ENCODE data around the gene CMTM3.
"Not testable (repeated sequence)": the region's sequence is repeated elsewhere in the genome, so short reads cannot be mapped to it uniquely, and the experiment has no call there.

CMTM3 gene

DNA sequence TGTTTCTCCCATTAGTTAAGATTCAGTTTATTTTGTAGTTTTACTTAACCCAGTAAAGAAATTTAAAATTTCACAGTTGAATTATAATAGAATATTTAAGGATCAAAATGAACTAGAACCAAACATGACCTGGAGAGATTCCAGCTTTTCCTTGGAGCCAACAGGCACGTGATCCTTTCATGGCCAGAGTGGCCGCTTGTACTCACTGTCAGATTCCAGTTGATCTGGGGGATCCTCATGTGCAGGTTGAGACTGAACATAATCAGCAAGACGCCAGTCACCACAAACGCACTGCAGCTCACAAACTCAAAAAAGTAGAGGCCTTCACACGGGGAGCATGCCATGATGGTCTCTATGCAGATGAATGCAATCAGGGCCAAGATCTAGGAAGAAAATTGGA, 31.7 kb downstream of the CMTM3 start:
- DNase-seq (ENCODE audit: low read depth), result no peak

DNA sequence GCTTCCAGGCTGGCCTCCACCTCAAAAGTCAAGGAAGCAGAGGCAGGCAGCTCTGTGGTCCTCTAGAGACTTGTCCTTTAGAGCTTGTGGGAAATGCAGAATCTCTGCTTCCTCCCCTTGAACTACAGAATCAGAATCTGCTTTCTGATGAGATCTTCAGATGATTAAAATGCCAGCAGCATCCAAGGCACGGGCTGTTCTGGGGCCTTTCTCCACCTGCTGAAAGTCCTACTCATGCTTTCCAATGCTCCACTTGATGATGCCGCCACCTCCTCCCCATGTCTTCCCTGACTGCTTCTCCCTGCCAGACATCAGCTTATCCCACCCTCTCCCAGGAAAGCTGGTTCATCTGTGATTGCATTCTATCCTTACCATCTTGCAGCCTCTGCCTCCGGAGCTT, 33.3 kb downstream of the CMTM3 start:
- no peak for DNase-seq (ENCODE audit: low read depth)

DNA sequence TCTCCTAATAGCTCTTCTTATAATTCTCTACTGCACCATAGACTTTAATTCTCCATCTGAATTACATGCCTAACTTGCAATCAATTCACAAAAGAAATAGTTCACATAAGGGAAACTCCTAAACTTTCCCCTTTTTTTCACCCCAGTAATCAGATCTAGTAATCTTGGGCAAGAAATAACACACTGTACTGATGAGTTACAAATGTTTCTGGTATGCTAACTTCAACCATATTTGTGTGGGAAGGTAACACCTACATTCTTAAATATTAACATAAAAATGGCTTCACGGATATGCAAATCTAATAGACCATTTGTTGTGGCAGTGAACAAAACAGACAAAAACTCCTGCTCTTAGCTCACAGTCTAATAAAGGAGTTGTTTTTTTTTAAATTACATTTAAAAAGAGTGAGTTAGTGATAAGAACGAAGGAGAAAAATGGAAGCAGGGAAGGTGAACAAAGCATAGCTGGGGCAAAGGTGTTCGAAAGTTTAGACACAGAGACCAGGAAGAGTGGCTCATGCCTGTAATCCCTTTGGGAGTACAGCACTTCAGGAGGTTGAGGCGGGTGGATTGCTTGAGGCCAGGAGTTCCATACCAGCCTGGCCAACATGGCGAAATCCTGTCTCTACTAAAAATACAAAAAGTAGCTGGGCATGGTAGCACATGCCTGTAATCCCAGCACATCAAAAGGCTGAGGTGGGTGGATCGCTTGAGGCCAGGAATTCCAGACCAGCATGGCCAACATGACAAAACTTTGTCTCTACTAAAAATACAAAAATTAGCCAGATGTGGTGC, 34.8 kb downstream of the CMTM3 start:
- DNase-seq (ENCODE audit: low read depth), result no peak

DNA sequence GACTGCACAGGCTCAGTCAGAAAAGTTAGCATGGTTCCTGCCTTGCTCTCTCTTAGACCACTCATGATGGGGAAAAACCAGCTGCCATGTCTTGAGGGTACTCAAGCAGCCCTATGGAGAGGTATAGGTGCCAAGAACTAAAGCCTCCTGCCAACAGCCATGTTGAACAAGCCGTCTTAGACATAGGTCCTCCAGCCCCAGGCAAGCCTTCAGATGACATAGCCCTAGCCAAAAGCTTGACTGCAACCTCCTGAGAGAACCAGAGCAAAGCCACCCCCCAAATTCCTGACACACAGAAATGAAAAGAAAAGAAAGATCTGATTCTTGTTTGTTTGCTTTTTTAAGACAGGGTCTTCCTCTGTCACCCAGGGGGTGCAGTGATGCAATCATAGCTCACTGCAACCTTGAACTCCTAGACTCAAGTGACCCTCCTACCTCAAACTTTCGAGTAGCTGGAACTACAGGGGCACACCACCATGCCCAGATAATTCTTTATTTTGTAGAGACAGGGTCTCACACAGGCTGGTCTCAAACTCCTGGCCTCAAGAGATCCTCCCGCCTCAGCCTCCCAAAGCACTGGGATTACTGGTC, 36.3 kb downstream of the CMTM3 start:
- no peak for DNase-seq (ENCODE audit: low read depth)

DNA sequence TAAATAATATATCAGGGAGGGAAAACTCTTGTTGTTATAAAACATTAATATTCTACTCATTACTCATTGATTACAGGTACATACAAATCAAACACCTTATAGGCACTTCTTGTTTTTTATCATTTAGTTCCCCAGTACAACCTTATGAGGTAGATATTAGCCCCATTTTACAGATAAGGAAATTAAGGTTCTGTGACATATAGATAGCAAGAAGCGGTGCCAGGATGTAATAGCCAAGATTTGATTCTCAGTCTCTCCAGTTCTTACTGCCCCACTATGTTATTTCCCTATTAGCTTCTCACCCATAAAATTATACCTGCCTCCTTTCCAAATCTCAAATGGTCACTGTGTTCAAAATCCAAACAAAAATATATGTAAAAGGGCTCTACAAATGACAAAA, 36.9 kb downstream of the CMTM3 start:
- DNase-seq (ENCODE audit: low read depth), result no peak

DNA sequence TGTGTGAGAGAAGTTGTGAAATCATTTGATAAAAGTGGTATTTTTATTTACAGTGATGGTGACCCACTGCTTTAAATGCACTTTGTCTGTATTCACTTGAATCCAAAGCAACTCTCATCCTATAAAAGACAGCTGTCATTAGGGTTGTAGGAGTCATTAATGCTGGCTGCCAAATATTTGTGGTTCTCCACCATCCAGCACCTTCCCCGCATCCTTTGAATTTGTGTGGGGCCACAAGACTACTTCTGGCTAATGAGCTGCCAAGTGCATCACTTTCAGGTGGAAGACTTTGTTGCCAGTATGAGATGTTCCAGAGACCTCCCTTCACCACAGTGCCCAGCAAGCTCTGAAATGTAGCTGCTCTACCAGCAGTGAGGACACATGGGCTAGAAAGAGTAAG, 43.4 kb downstream of the CMTM3 start:
- no peak for DNase-seq (ENCODE audit: low read depth)

DNA sequence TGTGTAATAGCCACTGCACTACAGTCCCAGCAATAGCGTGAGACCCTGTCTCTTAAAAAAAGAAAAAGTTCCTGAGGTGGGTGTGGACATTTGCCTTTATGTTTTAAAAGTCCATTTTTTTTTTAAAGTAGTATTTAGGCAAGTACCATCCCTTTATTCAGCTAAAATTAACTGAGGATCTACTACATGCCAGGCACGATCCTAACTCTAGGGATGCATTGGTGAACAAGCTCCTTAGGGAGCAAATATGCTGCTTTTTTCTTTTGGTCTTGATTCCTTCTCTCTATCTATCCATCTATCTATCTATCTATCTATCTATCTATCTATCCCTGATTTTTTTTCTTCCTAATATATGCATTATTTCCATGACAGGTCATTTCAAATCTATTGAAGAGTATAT, 44.7 kb downstream of the CMTM3 start:
- DNase-seq (ENCODE audit: low read depth), result no peak

DNA sequence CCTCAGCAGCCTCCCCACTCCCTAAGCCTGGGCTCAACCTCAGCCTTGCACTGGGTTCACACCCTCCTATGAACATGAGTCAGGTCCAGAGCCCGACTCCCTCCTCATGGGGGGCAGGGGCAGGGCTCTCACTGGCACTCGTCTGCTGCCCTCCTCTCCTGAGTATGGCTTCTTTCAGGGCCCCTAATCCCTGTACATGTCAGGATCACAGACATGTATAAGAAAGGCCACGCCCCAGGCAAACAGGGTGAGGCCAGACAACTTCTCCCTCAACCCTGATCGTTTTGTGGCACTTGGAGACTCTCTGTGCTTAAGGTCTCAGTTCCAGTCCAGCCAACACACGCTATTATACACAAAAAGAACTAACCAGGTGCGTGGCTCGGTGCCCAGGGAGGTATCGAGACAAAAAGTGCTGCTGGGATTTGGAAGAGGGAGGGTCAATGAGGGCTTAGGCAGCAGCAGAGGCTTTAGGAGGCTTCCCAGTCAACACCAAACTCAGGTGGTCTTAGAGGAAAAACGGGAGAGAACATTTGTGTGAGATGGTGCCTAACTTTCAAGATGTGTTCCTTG, 45.2 kb downstream of the CMTM3 start:
- no peak for DNase-seq (ENCODE audit: low read depth)

DNA sequence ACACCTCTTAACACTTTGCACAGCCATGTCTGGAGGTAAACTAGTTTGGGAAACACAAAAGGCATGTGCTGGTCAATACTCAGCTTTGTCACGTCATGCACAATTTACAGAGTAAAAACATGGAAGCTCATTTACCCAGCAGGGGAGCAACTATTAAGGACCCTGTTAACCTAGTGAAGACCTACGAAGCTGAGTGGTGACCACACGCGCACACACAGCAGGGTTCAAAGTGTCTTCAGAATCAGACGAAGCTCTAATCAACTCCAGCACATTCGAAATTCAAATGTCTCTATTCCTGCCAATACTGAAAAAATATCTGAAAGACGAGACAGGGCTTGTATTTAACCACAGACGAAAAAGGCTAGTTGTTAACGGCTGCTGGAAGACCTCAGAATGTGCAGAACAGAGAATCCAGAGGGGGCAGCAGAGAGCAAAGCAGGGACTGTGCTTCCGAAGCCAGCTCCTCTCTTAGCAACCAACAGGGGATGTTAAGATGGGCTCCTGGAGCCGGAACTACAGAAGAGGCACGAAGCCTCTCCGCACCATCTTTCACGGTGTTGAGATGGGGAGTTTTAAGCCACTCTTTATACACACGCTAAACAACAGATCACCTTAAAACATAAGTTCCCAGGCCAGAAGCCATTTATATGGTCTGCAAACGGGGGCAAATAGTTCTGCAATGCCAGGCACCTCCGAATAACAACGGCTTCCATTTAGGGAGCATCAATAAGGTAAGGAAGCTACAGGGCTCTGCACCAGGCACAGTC, 46.4 kb downstream of the CMTM3 start:
- DNase-seq (ENCODE audit: low read depth), result peak; percentile 79

DNA sequence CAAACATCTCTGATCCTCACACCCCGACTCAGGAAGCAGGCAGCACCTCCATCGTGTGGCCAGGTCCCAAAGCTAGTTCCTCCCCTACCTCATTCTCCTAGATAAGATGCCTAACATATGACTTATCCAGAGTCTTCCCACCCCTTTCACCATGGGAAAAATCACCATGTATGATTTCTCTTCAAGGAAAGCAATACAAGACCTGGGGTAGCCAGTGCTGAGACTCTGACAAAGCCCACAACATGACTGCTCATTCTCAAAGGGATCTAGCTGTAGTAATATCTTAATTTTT, 46.9 kb downstream of the CMTM3 start:
- DNase-seq (ENCODE audit: low read depth), result no peak

DNA sequence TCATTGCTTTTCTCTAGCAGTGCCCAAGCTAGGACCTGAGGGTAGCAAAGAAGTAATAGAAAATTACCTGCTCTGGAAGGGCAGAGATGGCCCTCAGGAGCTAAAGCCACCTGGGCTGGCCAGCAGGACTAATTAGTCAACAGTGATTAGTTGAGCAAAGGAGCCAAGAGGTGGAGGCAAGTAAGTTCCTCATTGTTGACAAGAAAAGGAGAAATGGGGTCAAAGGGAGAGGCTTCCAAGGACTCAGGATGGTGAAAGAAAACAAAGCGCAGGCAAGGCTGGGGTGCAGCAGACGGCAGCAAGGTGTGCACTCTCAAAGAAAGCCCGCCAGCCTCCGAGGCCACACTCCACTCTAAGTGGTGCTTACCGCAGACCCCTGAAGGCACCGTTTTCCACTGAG, 47.5 kb downstream of the CMTM3 start:
- DNase-seq (ENCODE audit: low read depth), result no peak

DNA sequence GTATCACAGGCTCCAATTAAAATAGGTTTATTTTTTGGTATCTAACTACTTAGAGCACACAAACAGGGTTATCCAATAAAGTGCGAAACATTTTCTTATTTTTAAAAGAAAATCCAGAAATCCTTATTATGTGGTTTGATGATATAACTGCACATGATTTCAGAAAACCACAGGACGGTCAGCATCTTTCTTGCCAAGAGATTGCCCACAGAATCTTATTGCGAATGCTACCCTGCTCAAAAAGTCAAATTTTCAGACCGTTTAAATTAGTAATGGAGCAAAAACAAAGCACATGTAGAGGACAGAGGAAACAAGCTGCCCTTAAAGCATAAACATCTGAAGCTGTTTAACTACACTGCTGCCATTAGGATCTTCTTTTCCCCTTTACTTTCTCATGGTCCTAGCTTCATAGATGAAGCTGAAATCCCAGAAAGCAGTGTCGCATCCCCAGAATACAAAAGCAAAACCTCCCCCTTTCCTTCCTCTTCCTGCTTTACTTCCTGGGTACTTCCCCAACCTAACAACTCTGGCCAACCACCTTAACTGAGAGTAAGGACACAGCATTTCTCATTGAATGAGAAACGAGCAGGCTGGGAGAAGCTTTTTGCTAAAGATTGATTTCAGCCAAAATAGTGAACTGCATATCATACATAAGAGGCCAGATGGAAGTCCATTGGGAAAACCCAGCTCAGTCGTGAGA, 48.3 kb downstream of the CMTM3 start:
- peak; percentile 51 for DNase-seq (ENCODE audit: low read depth)

DNA sequence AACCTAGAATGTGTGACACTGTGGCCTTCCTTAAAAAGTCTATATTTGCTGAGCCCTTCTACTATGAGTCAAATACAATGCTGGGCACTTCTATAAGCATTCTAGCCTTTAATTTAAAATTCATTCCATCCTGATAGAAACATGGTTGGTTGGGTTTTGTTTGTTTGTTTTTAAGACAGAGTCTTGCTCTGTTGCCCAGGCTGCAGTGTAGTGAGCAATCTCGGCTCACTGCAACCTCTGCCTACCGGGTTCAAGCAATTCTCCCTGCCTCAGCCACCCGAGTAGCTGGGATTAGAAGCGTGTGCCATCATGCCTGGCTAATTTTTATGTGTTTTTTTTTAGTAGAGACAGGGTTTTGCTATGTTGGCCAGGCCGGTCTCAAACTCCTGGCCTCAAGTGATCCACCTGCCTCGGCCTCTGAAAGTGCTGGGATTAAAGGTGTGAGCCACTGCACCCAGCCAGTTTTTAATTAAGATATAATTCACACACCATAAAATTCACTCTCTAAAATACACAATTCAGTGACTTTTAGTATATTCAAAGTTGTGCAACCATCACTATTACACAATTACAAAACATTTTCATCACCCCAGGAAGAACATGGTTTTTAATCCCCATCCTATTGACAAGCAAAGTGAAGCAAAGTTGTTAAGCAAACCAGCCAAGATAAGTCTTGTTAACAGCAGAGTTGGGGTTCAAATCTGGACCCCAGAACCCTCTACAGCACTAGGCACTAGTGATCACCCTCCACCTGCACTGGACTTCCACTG, 49.3 kb downstream of the CMTM3 start:
- no peak for DNase-seq (ENCODE audit: low read depth)

DNA sequence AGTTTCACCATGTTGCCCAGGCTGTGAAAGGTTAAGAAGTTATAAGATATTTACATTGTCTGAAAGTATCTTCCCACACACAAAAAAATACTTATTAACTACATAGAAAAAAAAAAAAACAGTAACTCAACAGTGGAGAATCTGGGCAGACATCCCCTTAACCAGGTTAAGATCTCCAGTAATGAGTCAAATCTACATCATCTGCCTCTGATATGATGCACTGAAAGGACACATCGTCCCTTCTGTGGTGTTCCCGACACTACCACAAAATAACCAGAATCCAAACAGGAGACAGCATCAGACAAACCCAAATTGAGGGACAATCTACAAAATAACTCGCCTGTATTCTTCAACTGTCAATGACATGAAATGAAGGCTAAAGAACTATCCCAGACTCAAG, 52.0 kb downstream of the CMTM3 start:
- no peak for DNase-seq (ENCODE audit: low read depth)

DNA sequence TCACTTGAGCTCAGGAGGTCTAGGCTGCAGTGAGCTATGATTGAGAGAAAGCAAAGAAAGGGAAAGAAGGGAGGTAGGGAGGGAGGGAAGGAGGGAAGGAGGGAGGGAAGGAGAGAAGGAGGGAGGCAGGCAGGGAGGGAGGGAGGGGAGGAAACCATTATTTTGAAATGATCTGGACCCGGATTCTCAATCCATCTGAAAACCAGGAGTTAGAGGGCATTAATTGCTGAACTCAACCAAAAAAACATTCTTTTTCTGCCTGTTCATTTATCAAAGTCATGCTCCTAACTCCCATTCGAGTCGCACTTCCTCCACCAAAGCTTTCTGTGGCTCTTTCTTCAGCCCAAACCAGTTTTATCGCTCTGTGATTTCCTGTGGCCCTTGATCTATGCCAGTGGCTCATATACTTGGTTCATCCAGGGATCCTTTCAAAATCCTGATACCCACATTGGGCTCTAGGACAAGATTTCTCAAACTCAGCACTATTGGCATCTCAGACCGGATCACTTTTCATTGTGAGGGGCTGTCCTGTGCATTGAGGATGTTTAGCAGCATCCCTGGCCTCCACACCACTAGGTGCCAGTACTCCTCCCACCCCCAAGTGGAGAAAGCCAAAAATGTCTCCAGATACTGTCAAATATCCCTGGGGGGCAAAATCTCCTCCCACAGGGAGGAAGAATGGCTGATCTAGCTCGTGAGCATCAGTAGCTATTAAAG, 53.8 kb downstream of the CMTM3 start:
- no peak for DNase-seq (ENCODE audit: low read depth)

DNA sequence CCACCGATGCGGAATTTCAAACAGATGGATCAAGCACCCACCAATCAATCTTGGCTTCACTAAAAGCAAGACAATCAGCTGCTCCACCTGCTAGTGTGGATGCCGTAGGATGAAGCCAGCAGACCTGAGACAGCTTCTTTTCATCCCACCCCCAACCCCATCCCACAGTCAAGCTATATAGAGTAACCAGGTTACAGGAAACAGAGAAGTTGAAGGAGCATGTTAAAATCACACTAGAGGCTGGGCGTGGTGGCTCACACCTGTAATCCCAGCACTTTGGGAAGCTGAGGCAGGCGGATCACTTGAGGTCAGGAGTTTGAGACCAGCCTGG, 54.3 kb downstream of the CMTM3 start:
- DNase-seq (ENCODE audit: low read depth), result no peak

DNA sequence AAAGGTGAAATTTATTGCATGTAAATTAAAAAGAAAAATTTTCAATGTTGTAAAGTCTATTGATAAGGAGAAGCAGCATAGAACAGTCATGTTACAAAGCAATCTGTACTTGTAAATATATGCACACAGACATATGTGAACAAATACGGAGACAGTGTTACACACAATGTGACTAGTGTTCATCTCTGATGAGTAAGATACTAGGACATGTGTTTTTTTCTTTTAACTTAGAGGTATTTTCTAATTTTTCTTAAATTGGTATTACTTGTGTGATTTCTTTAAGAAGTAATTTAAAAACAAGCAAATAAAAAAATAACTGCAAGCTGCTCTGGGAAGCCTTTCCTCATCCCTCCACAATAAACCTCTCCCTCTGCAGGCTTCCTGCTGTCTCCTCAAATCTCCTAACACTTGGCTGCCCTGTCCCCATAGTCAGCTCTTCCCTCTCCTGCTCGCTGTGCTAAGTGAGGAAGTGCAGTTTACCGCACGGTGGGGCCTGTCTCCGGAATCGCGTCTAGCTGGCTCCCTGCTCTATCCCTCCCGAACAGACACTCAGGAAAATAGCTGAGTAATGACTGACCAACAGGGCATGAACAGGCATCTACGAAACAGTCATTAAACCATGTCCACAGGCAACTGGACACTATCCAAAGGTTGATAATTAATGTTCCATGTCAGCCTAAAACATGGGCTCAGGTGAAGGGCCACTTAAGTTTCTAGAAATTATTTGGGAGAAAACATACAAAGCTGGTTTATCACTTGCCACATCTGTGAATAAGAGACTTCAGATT, 56.1 kb downstream of the CMTM3 start:
- DNase-seq (ENCODE audit: low read depth), result peak; percentile 75

DNA sequence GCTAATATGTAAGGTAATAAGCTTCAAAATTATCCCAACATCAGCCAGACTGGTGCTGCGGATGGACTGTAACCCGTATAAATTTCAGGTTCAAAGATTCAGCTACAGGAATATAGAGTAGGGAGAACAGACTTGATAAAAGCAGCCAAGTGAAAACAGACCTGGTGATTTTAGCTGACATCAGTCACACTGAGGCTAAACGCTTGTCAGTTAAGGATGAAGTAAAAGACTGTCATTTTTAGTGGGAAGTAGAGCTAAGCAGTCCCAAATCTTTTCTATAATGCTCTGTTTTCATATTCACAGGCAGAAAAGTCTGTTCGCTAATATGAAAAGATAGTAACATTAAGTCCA, 56.7 kb downstream of the CMTM3 start:
- no peak for DNase-seq (ENCODE audit: low read depth)

DNA sequence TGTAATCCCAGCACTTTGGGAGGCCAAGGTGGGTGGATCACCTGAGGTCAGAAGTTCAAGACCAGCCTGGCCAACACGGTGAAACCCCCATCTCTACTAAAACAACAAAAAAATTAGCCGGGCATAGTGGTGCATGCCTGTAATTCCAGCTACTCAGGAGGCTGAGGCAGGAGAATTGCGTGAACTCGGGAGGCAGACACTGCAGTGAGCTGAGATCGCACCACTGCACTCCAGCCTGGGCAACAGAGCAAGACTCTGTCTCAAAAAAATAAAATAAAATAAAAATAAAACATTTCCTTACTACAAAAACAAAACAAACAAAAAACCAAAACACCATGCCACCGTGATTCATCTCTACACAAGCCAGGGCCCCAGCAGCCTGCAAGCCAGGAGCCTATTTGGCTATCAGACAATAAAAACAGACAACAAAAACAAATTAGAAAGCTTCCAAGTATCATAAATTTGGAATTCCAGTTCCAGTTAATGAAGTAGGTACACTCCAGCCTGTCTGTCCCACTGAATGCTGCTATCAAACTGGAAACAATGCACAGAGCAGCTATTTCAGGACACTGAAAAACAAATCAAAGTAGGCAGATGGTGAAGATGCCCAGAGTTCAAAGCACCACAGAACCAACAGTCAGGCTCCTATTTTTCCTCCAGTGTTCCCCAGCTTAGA, 57.3 kb downstream of the CMTM3 start:
- DNase-seq (ENCODE audit: low read depth), result not testable (repeated sequence)

Measured in stromal cell of bone marrow (primary cell).